CD14-positive monocyte (primary cell): Measurements from ENCODE around the gene CD6. TPM values are rescaled to one million over a fixed set of nuclear protein-coding genes. Genes with fewer than 3 reads are reported as not detected.

ENCODE experiments used
- DNase-seq, 3 donors: peaks; one replicate each; pipeline ENCODE4 v3.0.0-alpha.2; 2011 to 2022
- H2AFZ ChIP-seq: 2 replicates; pipeline ENCODE4 v1.6.0; 2012; ENCODE audit warnings: mild to moderate bottlenecking, low read depth, low read length, inconsistent platforms; ENCODE audit not compliant: insufficient read depth, poor library complexity, severe bottlenecking
- H3K27ac ChIP-seq, 2 donors: 1 replicate in 1 of 2; 2 replicates in 1 of 2; pipeline ENCODE4 v1.5.1; 2012 to 2013; ENCODE audit warnings: low read length in 2 of 2, control low read depth in 1 of 2, inconsistent platforms in 1 of 2, low read depth in 1 of 2, mild to moderate bottlenecking in 1 of 2
- H3K27me3 ChIP-seq, 2 donors: one replicate each; pipeline versions ENCODE4 v1.6.0 to v1.6.1; 2011 to 2013; ENCODE audit warnings: low read length in 2 of 2; ENCODE audit not compliant: control insufficient read depth in 2 of 2, insufficient read depth in 2 of 2
- H3K36me3 ChIP-seq, 2 donors: replicated peaks in 1 of 2; 1 replicate in 1 of 2; 2 replicates in 1 of 2; pipeline versions ENCODE4 v1.5.1 to v1.6.1; 2012 to 2013; ENCODE audit warnings: low read length in 2 of 2, control low read depth in 1 of 2, inconsistent platforms in 1 of 2, mild to moderate bottlenecking in 1 of 2; ENCODE audit not compliant: insufficient read depth in 2 of 2, control insufficient read depth in 1 of 2
- H3K4me1 ChIP-seq, 2 donors: 1 replicate in 1 of 2; 2 replicates in 1 of 2; pipeline versions ENCODE4 v1.5.1 to v1.6.1; 2012 to 2013; ENCODE audit warnings: low read length in 2 of 2, control low read depth in 1 of 2, inconsistent platforms in 1 of 2, mild to moderate bottlenecking in 1 of 2, moderate library complexity in 1 of 2; ENCODE audit not compliant: insufficient read depth in 2 of 2, control insufficient read depth in 1 of 2
- H3K4me2 ChIP-seq: replicated peaks from 2 replicates; pipeline ENCODE3; 2012; ENCODE audit warnings: low read length, moderate library complexity, mild to moderate bottlenecking; ENCODE audit not compliant: poor library complexity, severe bottlenecking; ENCODE audit errors: extremely low read depth
- H3K4me3 ChIP-seq, 3 experiments: fragments of 200-600 bp in 1 of 3; sonication (generic) in 1 of 3; replicated peaks in 1 of 3; 1 replicate in 2 of 3; 2 replicates in 1 of 3; pipeline ENCODE4 v1.5.1; 2011 to 2013; ENCODE audit warnings: low read length in 3 of 3, mild to moderate bottlenecking in 3 of 3, control low read depth in 2 of 3, low read depth in 2 of 3, inconsistent platforms in 1 of 3, moderate library complexity in 1 of 3
- H3K79me2 ChIP-seq: 2 replicates; pipeline ENCODE4 v1.6.0; 2012; ENCODE audit warnings: mild to moderate bottlenecking, control low read depth, inconsistent platforms, low read length, moderate library complexity; ENCODE audit not compliant: insufficient read depth
- H3K9ac ChIP-seq: 2 replicates; pipeline ENCODE4 v1.6.0; 2017; ENCODE audit warnings: low read length, mild to moderate bottlenecking; ENCODE audit not compliant: insufficient read depth, poor library complexity, severe bottlenecking
- H3K9me3 ChIP-seq, 2 donors: replicated peaks in 1 of 2; 1 replicate in 1 of 2; 2 replicates in 1 of 2; pipeline versions ENCODE4 v1.5.1 to v1.6.1; 2012 to 2013; ENCODE audit warnings: low read length in 2 of 2, control low read depth in 1 of 2; ENCODE audit not compliant: control insufficient read depth in 1 of 2, insufficient read depth in 1 of 2
- H4K20me1 ChIP-seq: 2 replicates; pipeline ENCODE4 v1.6.0; 2012; ENCODE audit warnings: mild to moderate bottlenecking, low read length, control low read depth, moderate library complexity; ENCODE audit not compliant: insufficient read depth
- H3K27ac Mint-ChIP-seq, 7 donors: one replicate each; pipeline ENCODE4 v1.8.0; 2020; ENCODE audit warnings: mild to moderate bottlenecking in 7 of 7, mixed read lengths in 7 of 7, moderate library complexity in 6 of 7, inconsistent platforms in 2 of 7
- H3K27me3 Mint-ChIP-seq, 3 donors: one replicate each; pipeline ENCODE4 v1.8.0; 2021 to 2022; ENCODE audit warnings: low read depth in 3 of 3, mild to moderate bottlenecking in 3 of 3, mixed read lengths in 3 of 3, moderate library complexity in 3 of 3, inconsistent platforms in 1 of 3
- H3K36me3 Mint-ChIP-seq, 2 donors: one replicate each; pipeline ENCODE4 v1.8.0; 2020; ENCODE audit warnings: mixed read lengths in 2 of 2, inconsistent platforms in 1 of 2, mild to moderate bottlenecking in 1 of 2
- H3K4me1 Mint-ChIP-seq: one replicate; pipeline ENCODE4 v1.8.0; 2020; ENCODE audit warnings: mild to moderate bottlenecking, mixed read lengths
- H3K4me3 Mint-ChIP-seq, 2 donors: one replicate each; pipeline ENCODE4 v1.8.0; 2020; ENCODE audit warnings: mild to moderate bottlenecking in 2 of 2, mixed read lengths in 2 of 2, moderate library complexity in 1 of 2
- H3K9me3 Mint-ChIP-seq, 7 donors: one replicate each; pipeline ENCODE4 v1.8.0; 2020 to 2022; ENCODE audit warnings: mixed read lengths in 7 of 7, mild to moderate bottlenecking in 6 of 7, moderate library complexity in 6 of 7, inconsistent platforms in 2 of 7
- WGBS: methylation state at CpG from one replicate; pipeline ENCODE4 v1.1.5; 2013; ENCODE audit warnings: missing lambda C conversion rate; ENCODE audit not compliant: insufficient coverage; 5-methylcytosine and 5-hydroxymethylcytosine counted together
- intact Hi-C, 2 donors: fragments of 100-400 bp; cut with micrococcal nuclease; formaldehyde crosslinking; loops; one replicate each; pipeline versions ENCODE4 v1.15.0 to v1.15.1; 2023
- polyA plus RNA-seq, 3 donors: library from polyadenylated mRNA; depleted of rRNA in 1 of 3; unstranded in 2 of 3; stranded (reverse) in 1 of 3; fragments of 300-500 nt in 2 of 3; fragments of >200 nt in 1 of 3; fragmentation: Illumina TruSeq in 2 of 3; gene quantifications; 1 replicate in 2 of 3; 2 replicates in 1 of 3; pipeline ENCODE4 v1.2.3, GENCODE V29; 2012 to 2021
- TF ChIP-seq, protein P1 (sequence below): fragments of 200-600 bp; IDR thresholded peaks from one replicate; pipeline ENCODE4 v1.8.0; 2022; ENCODE audit warnings: antibody characterized with exemption, mild to moderate bottlenecking

CD6 gene
- polyA plus RNA-seq, 3 donors, result 0.09 to 0.39 (median 0.39) TPM

DNA sequence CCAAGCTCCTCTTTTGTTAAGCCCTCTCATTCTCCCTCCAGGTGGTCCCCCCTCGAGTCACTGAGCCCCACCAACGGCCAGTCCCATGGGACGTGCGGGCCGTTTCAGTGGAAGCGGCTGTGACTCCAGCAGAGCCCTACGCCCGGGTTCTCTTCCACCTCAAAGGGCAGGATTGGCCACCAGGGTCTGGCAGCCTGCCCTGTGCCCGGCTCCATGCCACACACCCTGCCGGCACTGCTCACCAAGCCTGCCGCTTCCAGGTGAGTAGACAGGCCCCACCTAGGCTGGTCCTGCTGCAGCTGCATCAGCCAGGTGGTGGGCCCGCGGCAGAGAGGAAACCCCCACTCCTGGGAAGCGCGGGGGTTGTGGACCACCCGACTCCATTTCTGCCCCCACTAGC lies 43.9 kb upstream of the CD6 start:
- H3K4me1 ChIP-seq, result peaks cover 16% of the 10 kb centered on the region in 2 donors
- H3K4me1 Mint-ChIP-seq, result peaks cover 12% of the 10 kb centered on the region

DNA sequence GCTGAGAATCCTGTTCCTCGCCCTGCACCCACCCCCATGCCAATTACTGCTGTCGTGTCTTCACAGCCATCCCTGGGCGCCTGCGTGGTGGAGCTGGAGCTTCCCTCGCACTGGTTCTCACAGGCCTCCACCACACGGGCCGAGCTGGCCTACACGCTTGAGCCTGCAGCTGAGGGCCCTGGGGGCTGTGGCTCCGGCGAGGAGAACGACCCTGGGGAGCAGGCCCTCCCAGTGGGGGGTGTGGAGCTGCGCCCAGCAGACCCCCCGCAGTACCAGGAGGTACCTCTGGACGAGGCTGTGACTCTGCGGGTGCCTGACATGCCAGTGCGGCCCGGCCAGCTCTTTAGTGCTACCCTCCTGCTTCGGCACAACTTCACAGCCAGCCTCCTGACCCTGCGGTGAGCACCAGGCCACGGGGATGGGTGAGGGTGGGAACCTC lies 42.9 kb upstream of the CD6 start:
- H3K4me2 ChIP-seq, result no peak overlapping the region
- no peak overlapping the region for H3K4me3 Mint-ChIP-seq
- peaks cover 13% of the 10 kb centered on the region for H3K4me1 Mint-ChIP-seq
- H3K27me3 ChIP-seq, result peaks cover 25 to 49% of the 10 kb centered on the region in 2 donors
- peaks cover 57 to 71% (median 64%) of the 10 kb centered on the region in 3 donors for H3K27me3 Mint-ChIP-seq
- H3K36me3 Mint-ChIP-seq, result peaks cover under 1 to 1% of the 10 kb centered on the region in 2 donors
- intact Hi-C loops, result no loop called here
- H2AFZ ChIP-seq, result no peak overlapping the region
- H3K4me1 ChIP-seq, result peaks cover 16% of the 10 kb centered on the region in 2 donors
- peaks cover 0 to 10% (median 3%) of the 10 kb centered on the region in 7 donors for H3K9me3 Mint-ChIP-seq
- H3K9ac ChIP-seq, result no peak overlapping the region
- WGBS, result 93% methylated on average over 18 of the region's 20 CpGs
- peaks cover 0 to 9% of the 10 kb centered on the region in 2 donors for H3K9me3 ChIP-seq
- H3K36me3 ChIP-seq, result peaks cover 0 to under 1% of the 10 kb centered on the region in 2 donors
- TF ChIP-seq, protein P1, sequence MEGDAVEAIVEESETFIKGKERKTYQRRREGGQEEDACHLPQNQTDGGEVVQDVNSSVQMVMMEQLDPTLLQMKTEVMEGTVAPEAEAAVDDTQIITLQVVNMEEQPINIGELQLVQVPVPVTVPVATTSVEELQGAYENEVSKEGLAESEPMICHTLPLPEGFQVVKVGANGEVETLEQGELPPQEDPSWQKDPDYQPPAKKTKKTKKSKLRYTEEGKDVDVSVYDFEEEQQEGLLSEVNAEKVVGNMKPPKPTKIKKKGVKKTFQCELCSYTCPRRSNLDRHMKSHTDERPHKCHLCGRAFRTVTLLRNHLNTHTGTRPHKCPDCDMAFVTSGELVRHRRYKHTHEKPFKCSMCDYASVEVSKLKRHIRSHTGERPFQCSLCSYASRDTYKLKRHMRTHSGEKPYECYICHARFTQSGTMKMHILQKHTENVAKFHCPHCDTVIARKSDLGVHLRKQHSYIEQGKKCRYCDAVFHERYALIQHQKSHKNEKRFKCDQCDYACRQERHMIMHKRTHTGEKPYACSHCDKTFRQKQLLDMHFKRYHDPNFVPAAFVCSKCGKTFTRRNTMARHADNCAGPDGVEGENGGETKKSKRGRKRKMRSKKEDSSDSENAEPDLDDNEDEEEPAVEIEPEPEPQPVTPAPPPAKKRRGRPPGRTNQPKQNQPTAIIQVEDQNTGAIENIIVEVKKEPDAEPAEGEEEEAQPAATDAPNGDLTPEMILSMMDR, result no peak
- H3K27ac ChIP-seq, result no peak overlapping the region
- no peak overlapping the region for H3K4me3 ChIP-seq
- DNase-seq, result no peak
- H3K79me2 ChIP-seq, result no peaks in the 10 kb centered on the region
- H4K20me1 ChIP-seq, result no peaks in the 10 kb centered on the region
- no peak overlapping the region for H3K27ac Mint-ChIP-seq

More for the DNA sequence above, 43.9 kb upstream of the CD6 start:
- TF ChIP-seq, protein P1, result no peak
- peaks cover 25 to 55% of the 10 kb centered on the region in 2 donors for H3K27me3 ChIP-seq
- WGBS, result 92% methylated on average over 11 of the region's 16 CpGs
- H3K27ac Mint-ChIP-seq, result no peak overlapping the region
- H3K4me2 ChIP-seq, result no peak overlapping the region
- H3K27me3 Mint-ChIP-seq, result peaks cover 61 to 77% (median 70%) of the 10 kb centered on the region in 3 donors
- no peak overlapping the region for H3K4me3 ChIP-seq
- peaks cover 0 to 9% of the 10 kb centered on the region in 2 donors for H3K9me3 ChIP-seq
- H4K20me1 ChIP-seq, result no peaks in the 10 kb centered on the region
- no peak overlapping the region for H2AFZ ChIP-seq
- H3K9ac ChIP-seq, result no peak overlapping the region
- peak overlapping the region in 1 of 2 donors; percentile 53 for H3K4me3 Mint-ChIP-seq
- no peak overlapping the region for H3K27ac ChIP-seq
- H3K79me2 ChIP-seq, result no peaks in the 10 kb centered on the region
- H3K36me3 ChIP-seq, result peaks cover 4 to 10% of the 10 kb centered on the region in 2 donors
- H3K9me3 Mint-ChIP-seq, result peaks cover 0 to 10% (median 4%) of the 10 kb centered on the region in 7 donors
- intact Hi-C loops, result no loop called here
- DNase-seq, result no peak
- peaks cover 11% of the 10 kb centered on the region in 2 donors for H3K36me3 Mint-ChIP-seq
